ENCODE results near the gene IL17C. TPM values are rescaled to one million over a fixed set of nuclear protein-coding genes. Genes with fewer than 3 reads are reported as not detected.

Gene IL17C
- total RNA-seq, 2 donors from 2014 or later, result 0.41 TPM; not detected in 1

DNA sequence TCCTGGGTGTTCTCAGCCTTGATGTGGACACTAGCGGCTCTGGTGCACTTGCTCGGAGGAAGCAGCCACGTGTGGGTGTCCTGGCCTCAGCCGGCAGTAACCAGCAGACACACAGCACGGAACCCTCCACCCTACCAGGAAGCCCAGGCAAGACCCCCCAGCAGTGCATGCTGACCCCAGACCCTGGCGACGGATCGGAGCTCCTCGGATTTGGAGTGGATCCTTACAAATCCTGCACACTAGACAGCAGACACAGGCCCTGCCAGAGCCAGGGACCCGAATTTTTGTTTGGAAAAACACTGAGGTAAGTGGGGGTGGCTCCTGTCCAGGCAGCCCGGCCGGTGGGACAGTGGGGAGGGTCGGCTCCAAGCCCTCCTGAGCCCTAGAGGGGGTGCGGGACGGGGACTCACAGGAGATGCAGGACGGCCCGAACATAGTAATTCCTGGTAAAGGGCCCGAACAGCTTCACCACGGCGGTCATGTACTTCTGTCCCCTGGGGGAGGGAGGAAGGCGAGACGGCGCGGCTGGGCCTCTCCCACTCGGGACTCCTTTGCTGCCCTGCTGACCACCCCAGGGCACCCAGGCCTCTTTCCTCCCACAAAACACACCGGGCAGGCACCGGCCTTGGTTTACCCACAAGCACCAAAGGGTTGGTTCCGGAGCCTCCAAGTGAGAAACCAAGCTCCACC is 8.1 kb downstream of the IL17C start:
- no peak overlapping the region for H3K27ac Mint-ChIP-seq
- no peak for DNase-seq
- H3K27me3 Mint-ChIP-seq (ENCODE audit: low read depth), result no peaks in the 10 kb centered on the region
- no peaks in the 10 kb centered on the region for H3K9me3 Mint-ChIP-seq
- ATAC-seq (replicated peaks in 1 of 2), result no peak
- H3K4me3 Mint-ChIP-seq, result no peak overlapping the region
- H3K36me3 Mint-ChIP-seq (ENCODE audit: insufficient read depth in 2 of 2), result peaks cover 4 to 8% of the 10 kb centered on the region in 2 donors
- peaks cover 11% of the 10 kb centered on the region for H3K4me1 Mint-ChIP-seq (ENCODE audit: low read depth)

DNA sequence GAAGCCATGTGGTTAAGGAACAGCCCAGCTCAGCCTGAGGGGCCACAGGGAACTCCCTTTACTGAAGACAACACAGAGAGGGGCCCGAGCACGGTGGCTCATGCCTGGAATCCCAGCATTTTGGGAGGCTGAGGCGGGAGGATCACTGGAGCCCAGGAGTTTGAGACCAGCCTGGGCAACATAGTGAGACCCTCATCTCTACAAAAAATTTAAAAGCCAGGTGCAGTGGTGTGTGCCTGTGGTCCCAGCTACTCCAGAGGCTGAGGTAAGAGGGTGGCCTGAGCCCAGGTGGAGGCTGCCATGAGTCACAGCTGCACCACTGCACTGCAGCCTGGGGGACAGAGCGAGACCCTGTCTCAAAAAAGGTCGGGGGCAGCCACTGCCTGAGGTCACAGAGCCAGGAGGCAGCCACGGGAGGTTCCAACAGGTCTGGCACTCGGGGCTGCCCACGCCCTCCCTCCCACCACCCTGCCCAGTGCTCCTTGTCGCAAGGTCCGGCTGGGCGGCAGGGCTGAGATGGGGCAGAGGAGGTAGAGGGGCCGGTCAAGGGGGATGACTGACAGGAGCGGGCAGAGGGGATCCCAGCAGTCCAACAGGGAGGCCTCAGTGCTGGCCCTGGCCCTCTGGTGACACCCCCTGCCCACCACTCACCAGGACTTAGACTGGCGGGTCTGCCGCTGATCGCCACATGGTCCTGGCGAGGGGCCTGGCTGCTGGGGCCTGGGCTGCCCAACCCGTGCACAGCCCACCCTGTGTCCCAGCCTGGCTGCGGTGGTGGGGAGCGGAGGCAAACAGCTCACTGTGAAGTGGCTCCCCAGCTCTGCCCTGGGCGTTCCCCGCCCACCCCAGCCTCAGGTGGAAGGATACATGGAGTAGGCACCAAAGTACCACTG is 9.1 kb downstream of the IL17C start:
- Mint-ChIP-seq H3K27me3 (ENCODE audit: low read depth) (no peaks in the 10 kb centered on the region), H3K4me3 (no peak overlapping the region), H3K9me3 (no peaks in the 10 kb centered on the region), H3K36me3 (ENCODE audit: insufficient read depth in 2 of 2) (peaks cover 4 to 8% of the 10 kb centered on the region in 2 donors), H3K27ac (no peak overlapping the region), H3K4me1 (ENCODE audit: low read depth) (peaks cover 14% of the 10 kb centered on the region)
- no peak for ATAC-seq (replicated peaks in 1 of 2)
- DNase-seq, result no peak

DNA sequence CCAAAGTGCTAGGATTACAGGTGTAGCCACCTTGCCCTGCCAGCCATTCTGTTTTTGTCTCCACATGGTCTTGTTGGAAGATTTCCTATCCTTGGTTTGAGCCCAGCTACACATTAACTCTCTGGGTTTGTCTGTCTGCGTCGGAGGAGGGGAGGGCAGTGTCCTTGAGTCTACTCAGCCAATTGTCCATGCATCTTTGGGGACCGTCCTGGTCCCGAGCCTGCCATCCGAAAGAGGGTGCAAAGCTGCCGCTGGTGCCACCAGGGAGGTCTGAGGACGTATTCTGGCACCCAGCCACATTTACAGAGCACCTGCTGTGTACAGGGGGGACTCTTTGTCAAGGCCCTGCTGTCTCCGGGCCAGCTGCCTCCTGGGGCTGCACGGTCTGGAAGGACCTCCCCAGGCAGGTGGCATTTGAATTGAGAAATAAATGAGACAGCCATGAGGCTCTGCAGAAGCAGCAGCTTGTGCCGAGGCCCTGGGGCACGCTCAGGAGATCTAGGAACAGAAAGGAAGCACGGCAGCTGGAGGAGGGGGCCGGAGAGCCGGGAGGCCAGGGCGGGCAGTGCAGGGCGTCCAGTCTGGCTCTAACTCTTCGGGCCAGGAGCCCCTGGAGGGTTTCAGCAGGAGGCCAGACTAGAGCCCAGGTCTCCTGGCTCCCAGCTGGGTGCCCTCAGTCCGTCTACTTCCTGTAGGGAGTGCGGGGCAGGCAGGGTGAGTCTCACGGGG is 11.0 kb downstream of the IL17C start:
- no peaks in the 10 kb centered on the region for H3K9me3 Mint-ChIP-seq
- H3K4me1 Mint-ChIP-seq (ENCODE audit: low read depth), result peaks cover 14% of the 10 kb centered on the region
- no peaks in the 10 kb centered on the region for H3K27me3 Mint-ChIP-seq (ENCODE audit: low read depth)
- H3K27ac Mint-ChIP-seq, result peak overlapping the region; percentile 2
- H3K36me3 Mint-ChIP-seq (ENCODE audit: insufficient read depth in 2 of 2), result peaks cover 4 to 10% of the 10 kb centered on the region in 2 donors
- ATAC-seq (replicated peaks in 1 of 2) (no peak), DNase-seq (no peak)
- peak overlapping the region; percentile 92 to 93 for H3K4me3 Mint-ChIP-seq

DNA sequence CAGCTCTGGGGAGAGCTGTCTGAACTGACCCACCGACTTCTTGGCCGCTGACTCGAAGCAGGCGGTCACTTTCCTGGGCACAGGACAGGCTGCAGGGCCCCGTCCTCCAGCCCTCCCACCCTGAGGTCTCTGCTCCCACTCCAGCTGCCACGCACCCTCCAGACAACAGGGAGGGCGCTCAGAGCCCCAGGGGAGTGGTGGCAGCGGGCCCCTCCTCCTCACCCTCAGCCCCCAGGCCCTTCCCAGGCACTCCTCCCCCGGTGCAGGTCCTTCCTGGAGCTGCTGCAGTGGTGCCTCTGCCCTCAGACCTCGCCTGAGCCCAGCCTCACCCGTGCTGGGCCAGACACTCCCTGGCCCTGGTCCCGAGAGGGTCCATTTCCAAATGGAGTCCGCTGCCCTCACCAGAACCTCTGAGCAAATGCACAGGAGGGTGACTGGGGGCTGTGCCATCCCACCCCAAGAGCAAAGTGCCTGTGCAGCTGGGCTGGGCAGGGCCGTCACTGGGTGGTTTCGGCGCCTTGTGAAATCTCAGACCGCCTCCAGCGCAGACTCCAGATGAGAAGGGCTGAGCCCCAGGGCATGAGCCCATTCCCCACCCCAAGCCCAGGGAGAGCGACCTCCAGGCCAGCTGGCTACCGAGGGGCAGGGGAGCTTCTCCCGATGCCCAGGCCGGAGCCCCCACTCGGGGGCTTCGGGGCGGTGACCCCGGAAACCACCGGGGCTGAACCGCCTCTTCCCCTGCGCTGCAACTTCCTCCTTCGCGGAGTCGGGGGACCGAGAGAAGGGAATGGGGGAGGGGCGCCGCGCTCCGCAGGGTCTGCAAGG is 11.8 kb downstream of the IL17C start:
- peak; percentile 2 to 3 for ATAC-seq (replicated peaks in 1 of 2)
- Mint-ChIP-seq H3K27ac (peak overlapping the region; percentile 42), H3K9me3 (no peaks in the 10 kb centered on the region), H3K4me1 (ENCODE audit: low read depth) (peaks cover 14% of the 10 kb centered on the region), H3K4me3 (peak overlapping the region; percentile 92 to 93), H3K36me3 (ENCODE audit: insufficient read depth in 2 of 2) (peaks cover 7 to 8% of the 10 kb centered on the region in 2 donors), H3K27me3 (ENCODE audit: low read depth) (no peaks in the 10 kb centered on the region)
- DNase-seq, result peak; percentile 45 to 46

DNA sequence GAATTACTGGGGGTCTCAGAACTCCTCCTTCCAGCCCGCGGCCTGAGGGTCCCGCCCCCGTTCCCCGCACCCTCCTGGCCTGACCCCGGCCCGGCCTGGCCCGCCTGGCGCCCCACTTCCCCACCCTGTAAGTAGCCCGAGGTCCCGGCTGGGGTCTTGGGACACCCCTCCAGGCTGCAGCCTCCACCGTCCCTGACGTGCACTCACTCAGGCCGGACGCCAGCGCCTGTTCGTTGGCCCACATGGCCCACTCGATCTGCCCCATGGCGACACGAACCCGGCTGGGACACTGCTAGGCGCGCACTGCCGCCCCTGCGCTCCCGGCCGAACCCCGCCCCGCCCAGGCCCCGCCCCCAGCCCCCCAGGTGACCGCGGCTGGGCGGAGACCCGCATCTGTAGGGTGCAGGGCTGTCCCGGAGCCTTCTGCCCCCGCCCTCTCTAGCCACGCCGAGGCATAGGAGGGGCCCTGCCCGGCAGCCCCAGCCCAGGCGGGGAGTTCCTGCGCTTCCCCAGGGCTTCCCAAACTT is 12.4 kb downstream of the IL17C start, which contains the start of gene CYBA:
CYBA (minus strand) TSS at position 305 of the 527 bp plus-strand sequence; CDS start at position 265, 40 bp downstream.
- peak within 1 kb of the TSS; percentile 92 to 93 for H3K4me3 Mint-ChIP-seq
- H3K27ac Mint-ChIP-seq, result peak within 1 kb of the TSS; percentile 59
- H3K36me3 Mint-ChIP-seq (ENCODE audit: insufficient read depth in 2 of 2), result peaks cover 7 to 8% of the 10 kb centered on the region in 2 donors
- H3K9me3 Mint-ChIP-seq, result no peaks in the 10 kb centered on the region
- DNase-seq, result peak; percentile 90 to 93
- H3K27me3 Mint-ChIP-seq (ENCODE audit: low read depth), result no peaks in the 10 kb centered on the region
- ATAC-seq (replicated peaks in 1 of 2), result peak; percentile 88 to 93
- peaks cover 14% of the 10 kb centered on the region for H3K4me1 Mint-ChIP-seq (ENCODE audit: low read depth)

DNA sequence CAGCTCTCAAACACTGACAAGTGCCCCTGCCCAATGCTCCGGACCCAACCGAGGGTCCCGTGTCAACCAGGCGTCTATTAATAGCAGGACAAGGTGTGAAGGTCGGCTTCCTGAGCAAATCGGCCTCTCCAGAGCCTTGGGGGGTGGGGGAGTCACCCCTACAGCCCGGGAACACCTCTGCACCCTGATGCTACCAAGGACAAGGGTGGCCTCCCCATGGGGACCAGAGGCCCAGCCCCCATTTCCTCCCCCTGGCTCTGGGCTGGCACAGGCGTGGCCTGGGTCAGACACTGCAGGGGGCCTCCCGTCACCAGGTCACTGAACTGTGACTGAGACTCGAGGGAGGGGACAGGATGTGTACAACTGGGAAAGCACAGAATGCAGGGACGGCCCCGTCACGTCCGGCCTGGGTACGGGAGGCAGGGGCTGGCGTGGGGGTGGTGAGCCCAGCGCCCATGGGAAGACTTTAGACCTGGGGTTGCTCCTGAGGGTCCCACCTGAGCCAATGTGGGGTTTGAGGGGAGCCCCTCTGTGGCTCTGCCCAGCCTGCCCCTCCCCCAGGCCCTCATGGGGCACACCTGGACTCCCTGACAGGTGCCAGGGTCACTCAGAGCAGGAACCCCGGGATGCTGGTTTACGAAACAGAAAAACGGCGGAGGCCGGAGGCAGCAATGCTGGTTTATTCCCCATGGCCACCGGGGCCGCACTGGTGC is 13.1 kb downstream of the IL17C start:
- Mint-ChIP-seq H3K27ac (peak overlapping the region; percentile 59), H3K9me3 (no peaks in the 10 kb centered on the region), H3K27me3 (ENCODE audit: low read depth) (no peaks in the 10 kb centered on the region), H3K4me3 (peak overlapping the region; percentile 92 to 93), H3K36me3 (ENCODE audit: insufficient read depth in 2 of 2) (peaks cover 8 to 9% of the 10 kb centered on the region in 2 donors), H3K4me1 (ENCODE audit: low read depth) (peaks cover 14% of the 10 kb centered on the region)
- ATAC-seq (replicated peaks in 1 of 2) (peak; percentile 87 to 93), DNase-seq (peak; percentile 86 to 93)

DNA sequence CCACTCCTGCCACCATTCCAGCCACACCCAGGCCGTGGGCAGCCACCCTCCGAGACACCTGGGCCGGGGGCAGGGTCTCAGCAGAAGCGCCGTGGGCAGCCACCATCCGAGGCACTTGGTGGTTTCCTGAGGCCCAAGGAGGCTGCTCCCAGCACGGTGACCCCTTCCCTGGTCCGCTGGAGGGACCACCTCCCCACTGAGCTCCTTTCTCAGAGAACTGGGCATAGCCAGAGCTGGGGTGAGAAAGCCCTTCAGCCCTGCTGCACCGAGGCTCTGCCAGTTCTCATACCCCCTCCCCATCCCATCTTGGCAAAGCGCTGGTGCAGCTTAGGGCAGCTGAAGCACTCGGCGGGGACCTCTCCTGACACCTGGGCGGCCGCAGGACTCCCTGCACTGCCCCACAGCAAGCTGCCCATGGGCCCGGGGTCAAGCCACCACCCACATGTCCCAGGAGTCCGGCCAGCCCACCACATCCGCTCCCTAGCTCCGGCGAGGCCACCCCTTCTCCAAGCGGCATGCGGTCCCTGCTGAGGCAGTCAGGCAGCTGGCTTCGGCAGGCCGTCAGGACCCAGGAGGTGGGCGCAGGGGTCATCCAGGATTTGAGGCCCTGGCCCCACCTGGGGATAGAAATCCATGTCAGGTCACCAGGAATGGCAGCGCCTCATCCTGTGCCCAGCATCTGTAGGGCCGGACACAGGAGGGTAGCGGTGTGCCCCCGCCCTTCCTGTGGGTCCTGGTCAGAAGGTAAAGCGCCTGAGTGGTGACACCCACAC is 13.8 kb downstream of the IL17C start:
- Mint-ChIP-seq H3K9me3 (no peaks in the 10 kb centered on the region), H3K27ac (peak overlapping the region; percentile 38), H3K36me3 (ENCODE audit: insufficient read depth in 2 of 2) (peaks cover 8 to 9% of the 10 kb centered on the region in 2 donors), H3K4me1 (ENCODE audit: low read depth) (peaks cover 14% of the 10 kb centered on the region), H3K27me3 (ENCODE audit: low read depth) (no peaks in the 10 kb centered on the region), H3K4me3 (peak overlapping the region; percentile 92 to 93)
- ATAC-seq (replicated peaks in 1 of 2) (no peak), DNase-seq (no peak)

DNA sequence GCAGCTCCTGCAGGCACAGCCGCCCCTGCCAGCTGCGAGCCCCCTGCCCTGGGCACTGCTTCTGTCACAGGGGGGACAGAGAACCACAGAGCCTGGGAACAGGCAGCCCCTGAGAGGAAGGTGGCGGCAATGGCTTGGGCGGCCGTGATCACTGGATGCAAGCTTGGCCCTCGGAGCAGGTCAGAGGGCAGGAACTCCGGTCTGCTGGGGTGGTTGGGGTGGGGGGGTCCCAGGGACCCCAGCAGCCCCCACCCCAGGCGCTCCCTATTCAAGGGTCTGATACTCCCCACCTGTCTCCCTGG is 14.3 kb downstream of the IL17C start:
- H3K27ac Mint-ChIP-seq, result no peak overlapping the region

DNA sequence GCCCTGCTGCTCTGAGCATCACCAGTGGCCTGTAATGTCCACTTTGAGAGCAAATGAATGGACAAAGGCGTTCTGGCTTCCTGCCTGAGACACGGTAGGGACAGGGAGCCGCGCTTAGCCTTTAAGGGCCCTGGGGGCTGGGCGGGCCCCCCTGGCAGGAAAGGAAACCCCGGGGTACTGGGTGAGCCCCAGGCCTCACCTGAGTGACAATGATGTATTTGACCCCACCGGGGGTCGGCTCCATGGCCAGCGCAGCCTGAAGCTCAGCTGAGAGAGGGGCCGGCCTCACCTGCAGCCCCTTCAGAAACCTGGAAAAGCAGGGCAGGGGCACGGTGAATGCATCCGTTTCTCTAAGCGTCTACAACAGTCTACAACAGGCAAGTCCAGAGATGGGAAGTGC is 14.7 kb downstream of the IL17C start:
- ATAC-seq (replicated peaks in 1 of 2), result no peak
- DNase-seq, result no peak
- Mint-ChIP-seq H3K4me1 (ENCODE audit: low read depth) (peaks cover 14% of the 10 kb centered on the region), H3K27me3 (ENCODE audit: low read depth) (no peaks in the 10 kb centered on the region), H3K4me3 (no peak overlapping the region), H3K36me3 (ENCODE audit: insufficient read depth in 2 of 2) (peaks cover 8 to 9% of the 10 kb centered on the region in 2 donors), H3K27ac (no peak overlapping the region), H3K9me3 (no peaks in the 10 kb centered on the region)

More for the DNA sequence above, 14.3 kb downstream of the IL17C start:
- no peak for ATAC-seq (replicated peaks in 1 of 2)
- DNase-seq, result no peak
- no peaks in the 10 kb centered on the region for H3K9me3 Mint-ChIP-seq
- H3K36me3 Mint-ChIP-seq (ENCODE audit: insufficient read depth in 2 of 2), result peaks cover 8 to 9% of the 10 kb centered on the region in 2 donors
- no peaks in the 10 kb centered on the region for H3K27me3 Mint-ChIP-seq (ENCODE audit: low read depth)
- H3K4me3 Mint-ChIP-seq, result no peak overlapping the region
- peaks cover 14% of the 10 kb centered on the region for H3K4me1 Mint-ChIP-seq (ENCODE audit: low read depth)

DNA sequence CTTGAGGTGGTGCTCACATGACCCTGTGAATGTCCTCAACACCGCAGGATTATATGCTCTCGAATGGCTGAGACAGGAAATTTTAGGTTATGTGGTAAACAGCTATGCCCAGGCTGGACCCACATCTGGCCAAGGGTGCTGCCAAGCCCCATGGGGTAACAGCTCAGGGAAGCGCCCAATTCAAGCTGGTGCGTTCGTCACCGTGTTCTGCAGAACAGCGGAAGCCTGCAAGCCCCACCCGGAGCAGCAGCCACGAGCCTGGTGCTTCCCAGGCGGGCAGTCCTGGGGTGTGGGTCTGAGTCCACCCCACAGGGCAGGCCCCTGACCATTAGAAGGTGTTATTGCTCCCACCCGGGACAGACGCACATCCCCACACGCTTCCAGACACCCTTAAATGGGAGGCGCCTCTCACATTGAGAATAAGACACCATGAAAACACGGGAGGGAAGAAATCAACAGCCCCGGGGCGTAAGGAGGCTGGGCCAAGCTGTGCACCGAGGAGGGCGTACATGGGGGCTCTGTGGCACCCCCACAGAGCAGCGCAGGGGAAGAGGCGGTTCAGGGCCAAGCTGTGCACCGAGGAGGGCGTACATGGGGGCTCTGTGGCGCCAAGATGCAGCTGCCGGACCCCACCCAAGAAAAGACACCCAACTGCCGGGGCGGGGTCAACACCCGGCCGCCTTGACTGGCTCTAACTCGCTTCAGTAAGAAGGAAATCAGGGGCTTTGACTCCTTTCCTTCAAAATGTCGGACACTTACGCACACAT is 15.4 kb downstream of the IL17C start:
- no peak overlapping the region for H3K27ac Mint-ChIP-seq

More for the DNA sequence above, 15.4 kb downstream of the IL17C start:
- Mint-ChIP-seq H3K4me3 (no peak overlapping the region), H3K9me3 (no peaks in the 10 kb centered on the region), H3K36me3 (ENCODE audit: insufficient read depth in 2 of 2) (peaks cover 8 to 9% of the 10 kb centered on the region in 2 donors), H3K27me3 (ENCODE audit: low read depth) (no peaks in the 10 kb centered on the region), H3K4me1 (ENCODE audit: low read depth) (peaks cover 14% of the 10 kb centered on the region)
- ATAC-seq (replicated peaks in 1 of 2) (no peak), DNase-seq (no peak)

Measured in activated T-cell treated with anti-CD3 and anti-CD28 coated beads, Interleukin-2, amount 50 U/mL, for 72 hours (primary cell).